GM12891 (cell line): ENCODE measurements around the gene BAD.

ENCODE experiments used
- DNase-seq: peaks from one replicate; pipeline ENCODE4 v3.0.0; 2011; ENCODE audit warnings: low spot score; ENCODE audit not compliant: insufficient read length
- FAIRE-seq: peaks from 2 replicates; lab custom pipeline; 2011; peaks lifted over from hg19 to GRCh38; lab: Jason Lieb, UNC
- PAX5 ChIP-seq: IDR thresholded peaks from 2 replicates; pipeline ENCODE4 v1.6.1; 2011; ENCODE audit warnings: low read length, moderate library complexity, mild to moderate bottlenecking; ENCODE audit not compliant: insufficient read depth, severe bottlenecking
- POLR2A ChIP-seq: IDR thresholded peaks from 2 replicates; pipeline ENCODE4 v1.6.1; 2011; ENCODE audit warnings: low read depth, low read length, control low read depth
- POLR2AphosphoS5 ChIP-seq: IDR thresholded peaks from 2 replicates; pipeline ENCODE4 v1.6.1; 2011; ENCODE audit warnings: low read depth, low read length, control low read depth
- POU2F2 ChIP-seq: IDR thresholded peaks from 2 replicates; pipeline ENCODE4 v1.6.1; 2011; ENCODE audit warnings: low read depth, mild to moderate bottlenecking, control low read depth, low read length, moderate library complexity
- SPI1 ChIP-seq: IDR thresholded peaks from 2 replicates; pipeline ENCODE4 v1.6.1; 2011; ENCODE audit warnings: low read depth, low read length, control low read depth
- TAF1 ChIP-seq: IDR thresholded peaks from 2 replicates; pipeline ENCODE4 v1.6.1; 2011; ENCODE audit warnings: low read depth, low read length, control low read depth

BAD gene

GRCh38 chr11:64296830-64297698, 12.6 kb upstream of the BAD start:
- DNase-seq (no peak), FAIRE-seq (no peak)
- TF ChIP-seq PAX5 (no peak), POLR2AphosphoS5 (no peak), TAF1 (no peak), POLR2A (no peak), SPI1 (no peak), POU2F2 (no peak)

GRCh38 chr11:64296236-64296635, 11.8 kb upstream of the BAD start:
- FAIRE-seq (no peak), DNase-seq (no peak)
- no peak for TF ChIP-seq POU2F2
- no peak for TF ChIP-seq TAF1
- TF ChIP-seq PAX5, result no peak
- no peak for TF ChIP-seq POLR2A
- TF ChIP-seq POLR2AphosphoS5, result no peak
- no peak for TF ChIP-seq SPI1

GRCh38 chr11:64295760-64296159, 11.3 kb upstream of the BAD start:
- FAIRE-seq (no peak), DNase-seq (no peak)
- TF ChIP-seq TAF1 (no peak), POU2F2 (no peak), POLR2AphosphoS5 (no peak), PAX5 (no peak), POLR2A (no peak), SPI1 (no peak)

GRCh38 chr11:64294774-64295173, 10.3 kb upstream of the BAD start:
- FAIRE-seq (no peak), DNase-seq (no peak)
- no peak for TF ChIP-seq SPI1
- no peak for TF ChIP-seq TAF1
- TF ChIP-seq POLR2A, result no peak

GRCh38 chr11:64292460-64293254, 8.2 kb upstream of the BAD start:
- no peak for DNase-seq
- no peak for FAIRE-seq
- TF ChIP-seq PAX5 (no peak), TAF1 (no peak), SPI1 (no peak), POLR2A (no peak), POU2F2 (no peak), POLR2AphosphoS5 (no peak)

GRCh38 chr11:64291752-64292459, 7.4 kb upstream of the BAD start:
- FAIRE-seq (no peak), DNase-seq (no peak)
- no peak for TF ChIP-seq TAF1
- TF ChIP-seq POU2F2, result no peak
- no peak for TF ChIP-seq PAX5
- TF ChIP-seq POLR2A, result no peak
- TF ChIP-seq POLR2AphosphoS5, result no peak
- TF ChIP-seq SPI1, result no peak

GRCh38 chr11:64291262-64291751, 6.8 kb upstream of the BAD start, which contains the start of gene KCNK4:
Gene KCNK4 (plus strand): TSS chr11:64291302. CDS start chr11:64293019, 1,717 bp downstream.
- no peak for TF ChIP-seq POU2F2
- TF ChIP-seq POLR2AphosphoS5, result no peak
- no peak for TF ChIP-seq POLR2A
- TF ChIP-seq PAX5, result no peak
- TF ChIP-seq SPI1, result no peak
- TF ChIP-seq TAF1, result no peak
- no peak for FAIRE-seq
- DNase-seq, result no peak

- DNase-seq, result no peak
- TF ChIP-seq POLR2A, result no peak
- TF ChIP-seq POU2F2, result no peak
- no peak for TF ChIP-seq PAX5
- TF ChIP-seq SPI1, result no peak
- no peak for TF ChIP-seq TAF1
- no peak for TF ChIP-seq POLR2AphosphoS5
- FAIRE-seq, result no peak
Measured at GRCh38 chr11:64290352-64291261, 6.1 kb upstream of the BAD start.
